GM13977 (cell line): Measurements from ENCODE around the gene VEPH1.

Source experiments
- DNase-seq: peaks from one replicate; pipeline ENCODE4 v3.0.0; 2012; ENCODE audit warnings: low spot score
- in situ Hi-C: fragments of 300-500 bp; cut with MboI; formaldehyde crosslinking; loops from one replicate; pipeline ENCODE4 v1.12.0; 2022; ENCODE audit warnings: low sequenced_read_pairs, low pct_unique_long_range_greater_than_20kb, mixed read lengths, inconsistent platforms; ENCODE audit not compliant: unreplicated experiment
- TF ChIP-seq, protein P1 (sequence below): IDR thresholded peaks from 2 replicates; pipeline ENCODE4 v1.5.1; 2012; ENCODE audit warnings: mild to moderate bottlenecking, control low read depth; ENCODE audit not compliant: insufficient read depth; ENCODE audit errors: extremely low read depth, missing control alignments

Gene VEPH1

DNA sequence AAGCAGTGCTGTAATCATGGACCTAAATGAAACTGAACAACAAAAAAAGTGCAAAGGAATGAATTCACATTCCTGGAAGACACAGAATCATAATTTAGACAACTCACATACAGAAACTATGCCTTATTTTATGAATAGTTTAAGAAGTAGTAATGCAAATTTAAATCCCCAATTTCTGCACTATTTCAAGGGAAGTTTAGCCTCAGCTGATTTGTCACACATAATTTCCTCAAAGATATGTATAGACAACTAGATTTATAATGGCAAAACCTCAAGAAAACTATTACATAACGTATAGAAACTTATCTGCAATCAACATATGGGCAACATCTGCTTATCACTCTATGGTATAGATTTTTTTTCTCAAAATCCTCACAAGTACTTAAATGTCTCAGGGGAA is 74.4 kb downstream of the VEPH1 start:
- TF ChIP-seq, protein P1, sequence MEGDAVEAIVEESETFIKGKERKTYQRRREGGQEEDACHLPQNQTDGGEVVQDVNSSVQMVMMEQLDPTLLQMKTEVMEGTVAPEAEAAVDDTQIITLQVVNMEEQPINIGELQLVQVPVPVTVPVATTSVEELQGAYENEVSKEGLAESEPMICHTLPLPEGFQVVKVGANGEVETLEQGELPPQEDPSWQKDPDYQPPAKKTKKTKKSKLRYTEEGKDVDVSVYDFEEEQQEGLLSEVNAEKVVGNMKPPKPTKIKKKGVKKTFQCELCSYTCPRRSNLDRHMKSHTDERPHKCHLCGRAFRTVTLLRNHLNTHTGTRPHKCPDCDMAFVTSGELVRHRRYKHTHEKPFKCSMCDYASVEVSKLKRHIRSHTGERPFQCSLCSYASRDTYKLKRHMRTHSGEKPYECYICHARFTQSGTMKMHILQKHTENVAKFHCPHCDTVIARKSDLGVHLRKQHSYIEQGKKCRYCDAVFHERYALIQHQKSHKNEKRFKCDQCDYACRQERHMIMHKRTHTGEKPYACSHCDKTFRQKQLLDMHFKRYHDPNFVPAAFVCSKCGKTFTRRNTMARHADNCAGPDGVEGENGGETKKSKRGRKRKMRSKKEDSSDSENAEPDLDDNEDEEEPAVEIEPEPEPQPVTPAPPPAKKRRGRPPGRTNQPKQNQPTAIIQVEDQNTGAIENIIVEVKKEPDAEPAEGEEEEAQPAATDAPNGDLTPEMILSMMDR, result no peak
- DNase-seq, result no peak
- in situ Hi-C loops, result no loop called here

GRCh38 chr3:157427901-157428300 is 75.3 kb downstream of the VEPH1 start:
- in situ Hi-C loops, result no loop called here
- DNase-seq, result no peak

GRCh38 chr3:157423337-157423736 is 79.9 kb downstream of the VEPH1 start:
- in situ Hi-C loops, result no loop called here
- DNase-seq, result no peak
- TF ChIP-seq, protein P1, result no peak

More at GRCh38 chr3:157427901-157428300, 75.3 kb downstream of the VEPH1 start:
- TF ChIP-seq, protein P1, result no peak

DNA sequence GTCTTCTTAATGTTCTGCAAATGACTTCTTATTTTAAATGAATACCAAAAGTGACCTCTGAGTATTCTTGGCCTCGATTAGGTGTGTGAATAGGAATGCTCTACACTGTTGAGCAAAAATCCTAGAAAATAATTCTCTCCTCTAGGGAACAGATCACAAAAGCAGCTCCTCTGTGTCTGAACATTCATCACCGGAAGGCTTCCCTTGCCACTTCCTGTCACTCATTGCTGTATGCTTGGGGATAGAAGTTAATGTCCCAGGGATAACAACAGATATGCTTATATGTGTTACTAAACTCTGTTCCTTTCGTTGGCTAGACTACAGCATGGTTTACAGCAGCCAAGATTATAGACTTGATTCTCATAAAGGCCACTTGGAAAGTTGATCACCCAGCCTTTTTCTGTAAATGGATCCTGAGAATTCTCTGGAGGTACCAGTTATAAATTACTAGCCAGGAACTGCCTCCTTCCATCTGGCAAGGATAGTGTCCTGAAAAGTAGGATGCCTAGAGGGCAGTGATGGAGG is 82.5 kb downstream of the VEPH1 start:
- in situ Hi-C loops, result no loop called here
- DNase-seq, result no peak

GRCh38 chr3:157418104-157418503 is 85.1 kb downstream of the VEPH1 start:
- no peak for DNase-seq
- TF ChIP-seq, protein P1, result no peak
- in situ Hi-C loops, result no loop called here

More for the DNA sequence above, 82.5 kb downstream of the VEPH1 start:
- TF ChIP-seq, protein P1, result no peak

GRCh38 chr3:157417247-157417646 is 86.0 kb downstream of the VEPH1 start:
- TF ChIP-seq, protein P1, result no peak
- in situ Hi-C loops, result no loop called here
- DNase-seq, result no peak

- no peak for DNase-seq
- in situ Hi-C loops, result no loop called here
Measured at GRCh38 chr3:157416347-157417087, 86.7 kb downstream of the VEPH1 start.

More at GRCh38 chr3:157416347-157417087, 86.7 kb downstream of the VEPH1 start:
- TF ChIP-seq, protein P1, result no peak
